D721Med (cell line): ENCODE results near the gene UNC5B.

Source experiments
- DNase-seq: peaks from one replicate; pipeline ENCODE4 v3.0.0; 2011; ENCODE audit warnings: low spot score; ENCODE audit not compliant: insufficient read length
- FAIRE-seq: peaks from 2 replicates; lab custom pipeline; 2011; peaks lifted over from hg19 to GRCh38; lab: Jason Lieb, UNC
- TF ChIP-seq, protein P1 (sequence below): IDR thresholded peaks from 2 replicates; pipeline ENCODE4 v1.5.1; 2012; ENCODE audit warnings: mild to moderate bottlenecking, control low read depth; ENCODE audit not compliant: insufficient read depth; ENCODE audit errors: missing control alignments

Gene UNC5B

DNA sequence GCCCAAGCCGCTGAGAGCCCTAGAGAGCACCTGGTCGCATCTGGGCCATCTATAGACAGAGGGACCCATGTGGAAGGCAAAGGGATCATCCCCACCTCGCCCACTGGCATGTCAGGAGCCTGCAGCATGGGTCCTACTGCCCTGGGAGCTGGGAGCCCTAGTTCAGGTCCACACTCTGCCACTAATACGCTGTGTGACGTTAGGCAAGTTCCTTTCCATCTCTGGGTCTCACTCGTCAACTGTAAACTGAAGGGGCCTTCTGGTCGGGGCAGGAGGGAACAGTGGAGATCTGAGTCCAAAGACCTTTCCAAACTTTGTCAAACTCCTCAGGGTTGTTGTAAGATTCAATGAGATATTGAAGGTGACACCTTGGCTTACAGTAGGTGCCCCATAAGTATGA lies 23.4 kb downstream of the UNC5B start:
- TF ChIP-seq, protein P1, sequence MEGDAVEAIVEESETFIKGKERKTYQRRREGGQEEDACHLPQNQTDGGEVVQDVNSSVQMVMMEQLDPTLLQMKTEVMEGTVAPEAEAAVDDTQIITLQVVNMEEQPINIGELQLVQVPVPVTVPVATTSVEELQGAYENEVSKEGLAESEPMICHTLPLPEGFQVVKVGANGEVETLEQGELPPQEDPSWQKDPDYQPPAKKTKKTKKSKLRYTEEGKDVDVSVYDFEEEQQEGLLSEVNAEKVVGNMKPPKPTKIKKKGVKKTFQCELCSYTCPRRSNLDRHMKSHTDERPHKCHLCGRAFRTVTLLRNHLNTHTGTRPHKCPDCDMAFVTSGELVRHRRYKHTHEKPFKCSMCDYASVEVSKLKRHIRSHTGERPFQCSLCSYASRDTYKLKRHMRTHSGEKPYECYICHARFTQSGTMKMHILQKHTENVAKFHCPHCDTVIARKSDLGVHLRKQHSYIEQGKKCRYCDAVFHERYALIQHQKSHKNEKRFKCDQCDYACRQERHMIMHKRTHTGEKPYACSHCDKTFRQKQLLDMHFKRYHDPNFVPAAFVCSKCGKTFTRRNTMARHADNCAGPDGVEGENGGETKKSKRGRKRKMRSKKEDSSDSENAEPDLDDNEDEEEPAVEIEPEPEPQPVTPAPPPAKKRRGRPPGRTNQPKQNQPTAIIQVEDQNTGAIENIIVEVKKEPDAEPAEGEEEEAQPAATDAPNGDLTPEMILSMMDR, result no peak
- no peak for FAIRE-seq
- DNase-seq, result no peak

DNA sequence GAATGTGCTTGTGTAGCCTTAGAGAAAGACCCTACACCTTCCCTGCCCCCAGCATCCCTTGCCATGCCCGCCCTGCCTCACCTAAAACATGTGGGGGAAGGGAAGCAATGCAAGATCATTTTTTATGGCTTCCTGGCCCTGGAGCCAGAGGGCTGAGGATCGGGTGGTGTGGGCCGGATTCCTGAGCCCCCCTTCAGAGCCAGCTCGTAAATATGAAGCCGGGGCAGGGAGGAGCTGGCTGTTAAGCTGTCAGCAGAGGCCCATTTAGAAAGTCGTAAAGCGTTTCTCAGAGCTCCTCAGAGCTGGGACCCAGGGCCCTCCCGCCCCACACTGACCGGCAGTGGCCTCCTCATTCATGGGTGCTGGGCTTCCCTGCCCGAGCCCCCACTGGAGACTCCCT lies 23.9 kb downstream of the UNC5B start:
- TF ChIP-seq, protein P1, result no peak
- no peak for DNase-seq
- no peak for FAIRE-seq

DNA sequence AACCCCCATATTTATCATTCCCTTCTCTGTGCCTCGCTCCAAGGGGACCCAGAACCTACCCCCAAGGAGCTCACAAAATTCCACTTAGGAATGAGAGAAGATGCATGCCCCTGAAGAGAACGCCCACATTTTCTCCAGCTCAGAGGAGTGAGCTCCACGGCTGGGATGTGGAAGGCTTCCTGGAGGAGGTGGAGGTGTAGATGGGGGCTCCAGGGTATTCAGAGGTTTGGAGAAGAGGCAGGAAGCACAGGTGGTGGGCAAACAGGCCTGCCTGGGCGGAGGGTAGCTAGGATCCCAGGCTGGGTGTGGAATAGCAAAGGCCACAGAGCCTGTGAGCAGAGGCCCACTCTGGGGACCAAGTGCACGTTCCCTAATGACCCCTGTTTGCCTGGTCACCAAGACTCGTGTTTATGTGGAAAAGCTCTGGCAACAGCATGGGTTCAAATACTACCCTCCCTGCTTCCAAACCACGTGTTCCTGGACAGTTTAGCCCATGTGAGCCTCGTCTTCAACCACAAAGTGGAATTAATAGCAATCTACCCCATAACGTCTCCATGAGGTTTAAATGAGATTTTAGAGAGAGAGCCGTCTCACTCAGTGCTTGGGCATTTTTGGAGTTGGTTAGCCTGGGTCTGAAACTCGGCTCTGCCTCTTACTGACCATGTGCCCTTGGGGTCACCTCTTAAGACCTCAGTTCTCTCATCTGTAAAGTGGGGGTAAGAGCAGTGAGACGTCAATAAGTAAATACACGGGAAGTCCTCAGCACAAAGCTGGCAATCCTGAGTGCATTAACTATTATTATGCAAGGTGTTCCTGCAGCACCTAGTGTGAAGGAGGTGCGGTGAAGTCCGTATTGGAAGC lies 24.7 kb downstream of the UNC5B start:
- no peak for DNase-seq
- FAIRE-seq, result no peak
- TF ChIP-seq, protein P1, result no peak

DNA sequence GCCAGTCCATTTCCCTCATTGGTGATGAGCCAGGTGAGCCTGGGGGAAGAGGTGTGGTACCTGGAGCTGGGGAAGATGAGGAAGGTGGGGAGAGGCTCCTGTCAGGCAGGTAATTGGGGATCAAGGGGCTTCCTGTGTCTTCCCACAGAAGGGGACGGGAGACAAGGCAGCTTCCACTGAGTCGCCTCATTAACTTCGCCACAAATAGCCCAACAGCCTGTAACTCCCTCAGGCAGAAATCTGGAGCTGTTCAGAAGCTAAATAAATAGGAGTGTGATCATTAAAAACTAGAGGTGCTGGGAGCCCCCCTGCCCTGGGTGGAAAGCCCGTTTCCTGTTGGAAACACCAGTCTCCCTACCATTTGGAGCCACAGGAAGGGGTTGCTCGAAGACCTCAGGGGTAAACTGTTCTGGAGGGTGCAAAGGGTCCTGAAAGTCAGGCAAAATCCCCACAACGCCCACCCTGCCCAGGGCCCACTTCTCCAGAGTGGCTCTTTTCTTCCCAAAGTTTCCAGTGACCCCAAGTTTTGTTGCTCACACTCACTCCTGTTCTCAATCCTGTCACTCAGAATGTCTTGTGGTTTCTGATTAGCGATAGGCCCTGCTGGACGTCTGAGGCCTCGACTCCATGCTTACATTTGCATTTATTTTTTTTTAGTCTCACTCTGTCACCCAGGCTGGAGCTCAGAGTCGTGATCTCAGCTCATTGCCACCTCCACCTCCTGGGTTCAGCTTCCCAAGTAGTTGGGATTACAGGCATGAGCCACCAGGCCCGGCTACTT lies 25.7 kb downstream of the UNC5B start:
- TF ChIP-seq, protein P1, result no peak
- FAIRE-seq, result no peak
- no peak for DNase-seq

DNA sequence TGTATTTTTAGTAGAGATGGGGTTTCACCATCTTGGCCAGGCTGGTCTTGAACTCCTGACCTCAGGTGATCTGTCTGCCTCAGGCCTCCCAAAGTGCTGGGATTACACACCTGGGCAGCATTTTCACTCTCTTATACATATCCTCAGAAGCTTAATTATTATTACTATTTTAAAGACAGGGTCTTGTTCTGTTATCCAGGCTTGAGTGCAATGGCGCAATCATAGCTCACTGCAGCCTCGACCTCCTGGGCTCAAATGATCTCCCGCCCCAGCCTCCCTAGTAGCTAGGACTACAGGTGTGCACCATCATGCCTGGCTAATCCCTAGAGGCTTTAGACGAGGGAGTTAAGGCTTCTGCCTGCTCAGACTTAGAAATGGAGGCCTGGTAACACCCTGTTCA lies 26.3 kb downstream of the UNC5B start:
- DNase-seq (no peak), FAIRE-seq (no peak)
- TF ChIP-seq, protein P1, result no peak

DNA sequence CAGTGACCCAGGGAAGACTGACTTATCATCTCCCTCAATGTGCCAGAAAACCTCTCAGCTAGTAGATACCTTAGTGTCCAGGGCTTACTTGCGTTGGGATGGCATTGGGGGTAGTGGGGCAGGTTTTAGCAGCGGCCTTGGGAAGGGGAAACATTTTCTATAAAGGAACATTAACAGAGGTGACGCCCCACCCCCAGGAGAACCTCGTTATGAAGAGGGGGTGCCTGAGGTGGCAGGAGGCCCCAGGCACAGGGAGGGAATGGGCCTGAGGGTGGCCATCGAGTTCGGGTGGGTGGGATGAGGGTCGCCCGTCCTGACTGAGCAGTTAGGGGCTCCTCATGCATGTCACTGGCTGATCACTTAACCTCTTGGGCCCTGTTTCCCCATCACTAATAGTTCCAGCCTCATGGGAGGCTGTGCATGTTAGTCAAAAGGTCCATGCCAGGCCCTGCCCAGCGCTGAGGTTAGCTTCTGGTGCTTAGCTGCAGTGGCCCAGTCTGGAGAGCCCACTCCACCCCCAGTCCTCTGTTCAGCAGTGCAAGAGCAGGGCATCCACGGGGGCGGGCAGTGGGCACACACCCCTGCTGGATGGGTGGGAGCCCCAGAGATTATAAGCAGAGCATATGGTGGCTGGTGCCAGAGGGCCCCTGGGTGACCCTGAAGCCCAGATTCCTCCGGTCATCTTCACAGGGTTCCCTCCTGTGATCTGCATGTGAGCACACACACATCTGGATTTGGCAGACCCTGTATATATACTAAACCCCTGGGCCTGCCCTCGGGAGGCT lies 27.0 kb downstream of the UNC5B start:
- FAIRE-seq, result no peak
- TF ChIP-seq, protein P1, result no peak

More for the DNA sequence above, 27.0 kb downstream of the UNC5B start:
- no peak for DNase-seq
